ENCODE measurements around the gene GCSH. TPM values are rescaled to one million over a fixed set of nuclear protein-coding genes. Genes with fewer than 3 reads are reported as not detected.
A peak's percentile ranks its signal among the peaks of the same experiment; 100 is the strongest.

GCSH gene
- total and polyA plus RNA-seq, 2 of the 13 experiments (the other 11 are each of a cell fraction or from before 2014, with no cell fraction given): 35.9 to 103 TPM

GRCh38 chr16:81095953-81096714, at the start of gene GCSH (continued):
- TF ChIP-seq HNF4G (IDR thresholded peaks at IDR 0.05; ENCODE audit: borderline replicate concordance, low read depth, low read length) (no peak), HNF4G (CRISPR knock-in tag; IDR thresholded peaks at IDR 0.05; ENCODE audit: borderline replicate concordance, low read depth) (peak; percentile 52; the same call in 1 of the 2 replicates), NFKBIZ (CRISPR knock-in tag; IDR thresholded peaks at IDR 0.05) (no peak; the same call in 1 of the 2 replicates), ZFP1 (CRISPR knock-in tag; IDR thresholded peaks at IDR 0.05) (no peak), NFE2L1 (CRISPR knock-in tag; IDR thresholded peaks at IDR 0.05; ENCODE audit: borderline replicate concordance) (0 out of 2 replicates have a peak, but pooled peaks have one; percentile 80), ARID2 (CRISPR knock-in tag; IDR thresholded peaks at IDR 0.05; ENCODE audit: borderline replicate concordance) (peak; percentile 86; the same call in 1 of the 2 replicates), ZNF496 (CRISPR knock-in tag; IDR thresholded peaks at IDR 0.05; ENCODE audit: insufficient replicate concordance) (no peak), CHD2 (IDR thresholded peaks at IDR 0.05; ENCODE audit: low read depth, low read length) (no peak), ZNF773 (CRISPR knock-in tag; IDR thresholded peaks at IDR 0.05; ENCODE audit: borderline replicate concordance) (no peak), ZNF12 (CRISPR knock-in tag; IDR thresholded peaks at IDR 0.05) (no peak), ZBTB42 (CRISPR knock-in tag; IDR thresholded peaks at IDR 0.05) (no peak), BCL6 (CRISPR knock-in tag; IDR thresholded peaks at IDR 0.05) (no peak), ZNF710 (CRISPR knock-in tag; IDR thresholded peaks at IDR 0.05; ENCODE audit: borderline replicate concordance) (no peak; the same call in 1 of the 2 replicates), KDM1A (CRISPR knock-in tag; IDR thresholded peaks at IDR 0.05) (no peak), SOX5 (CRISPR knock-in tag; IDR thresholded peaks at IDR 0.05; ENCODE audit: borderline replicate concordance) (no peak), NKX3-1 (CRISPR knock-in tag; IDR thresholded peaks at IDR 0.05) (0 out of 2 replicates have a peak, but pooled peaks have one; percentile 45), E2F1 (CRISPR knock-in tag; IDR thresholded peaks at IDR 0.05) (peak; percentile 51; the same call in 1 of the 2 replicates), RERE (CRISPR knock-in tag; IDR thresholded peaks at IDR 0.05; ENCODE audit: low read depth) (no peak)
